C4-2B (cell line): ENCODE measurements around the gene GFRA1.

Experiments used
- CTCF ChIP-seq: fragments of 450-650 bp; conservative IDR thresholded peaks from 2 replicates; pipeline ENCODE4 v1.5.1; 2017; ENCODE audit warnings: mild to moderate bottlenecking
- ZFX ChIP-seq: fragments of 450-650 bp; IDR thresholded peaks from 2 replicates; pipeline ENCODE4 v1.6.1; 2017

GRCh38 chr10:116080553-116080952, 192.5 kb downstream of the GFRA1 start:
- TF ChIP-seq CTCF (no peak), ZFX (no peak)
